Colonic mucosa (tissue), 4 donors: ENCODE results near the gene LRP3. TPM values are rescaled to one million over a fixed set of nuclear protein-coding genes. Genes with fewer than 3 reads are reported as not detected.

Experiments
- DNase-seq: peaks from one replicate; pipeline ENCODE4 v3.0.0-alpha.2; 2020
- H3K27ac ChIP-seq: fragments of 200-600 bp; one replicate; pipeline ENCODE4 v1.8.0; 2021
- H3K27me3 ChIP-seq: fragments of 200-600 bp; one replicate; pipeline ENCODE4 v1.8.0; 2021
- H3K36me3 ChIP-seq: fragments of 200-600 bp; one replicate; pipeline ENCODE4 v1.8.0; 2021
- H3K4me1 ChIP-seq: fragments of 200-600 bp; one replicate; pipeline ENCODE4 v1.8.0; 2021; ENCODE audit warnings: mild to moderate bottlenecking
- H3K4me3 ChIP-seq: fragments of 200-600 bp; one replicate; pipeline ENCODE4 v1.8.0; 2021
- H3K9ac ChIP-seq, 2 donors: one replicate each; pipeline ENCODE4 v1.7.0; 2013; ENCODE audit warnings: control low read depth in 2 of 2, low read depth in 2 of 2, low read length in 2 of 2
- H3K9me3 ChIP-seq: fragments of 200-600 bp; one replicate; pipeline ENCODE4 v1.8.0; 2021
- CTCF ChIP-seq: fragments of 200-600 bp; IDR thresholded peaks from one replicate; pipeline ENCODE4 v1.8.0; 2022; ENCODE audit warnings: antibody characterized with exemption, mild to moderate bottlenecking
- intact Hi-C: fragments of 100-400 bp; cut with DNase I; formaldehyde crosslinking; loops from one replicate; pipeline ENCODE4 v1.14.1; 2022
- total RNA-seq, 2 donors: library from RNA; stranded (reverse); fragmentation: NEBNext Ultra II Directional in 1 of 2; extraction: Animal tissue kit (Norgen Biotek cat#: 25700) in 1 of 2; gene quantifications; one replicate each; pipeline ENCODE4 v1.2.1, GENCODE V29; 2021
- donor health status: healthy.
- donor health status: DM: no; HTN: no; CAD: no.
- donor health status: DM: no; HTN: no; CAD: no.

Gene LRP3
- total RNA-seq, 2 donors from 2014 or later, result 14.6 to 16.5 TPM

- intact Hi-C loops, result no loop called here
- no peaks in the 10 kb centered on the region for H3K27me3 ChIP-seq
- no peak overlapping the region for H3K4me3 ChIP-seq
- H3K27ac ChIP-seq, result no peak overlapping the region
- no peak overlapping the region for H3K9ac ChIP-seq
- no peak for DNase-seq
- no peaks in the 10 kb centered on the region for H3K36me3 ChIP-seq
- H3K4me1 ChIP-seq, result no peaks in the 10 kb centered on the region
- H3K9me3 ChIP-seq, result no peaks in the 10 kb centered on the region
- TF ChIP-seq CTCF, result no peak
These were observed 8.7 kb downstream of the LRP3 start for GRCh38 chr19:33202546-33203507.

GRCh38 chr19:33203529-33203928, 9.4 kb downstream of the LRP3 start:
- Histone ChIP-seq H3K9ac (no peak overlapping the region), H3K27me3 (no peaks in the 10 kb centered on the region), H3K27ac (no peak overlapping the region), H3K36me3 (no peaks in the 10 kb centered on the region), H3K4me1 (no peaks in the 10 kb centered on the region), H3K9me3 (no peaks in the 10 kb centered on the region), H3K4me3 (no peak overlapping the region)
- DNase-seq, result no peak
- intact Hi-C loops, result no loop called here
- TF ChIP-seq CTCF, result no peak

- H3K9ac ChIP-seq, result no peak overlapping the region
- no peak for TF ChIP-seq CTCF
- no peaks in the 10 kb centered on the region for H3K27me3 ChIP-seq
- no peaks in the 10 kb centered on the region for H3K36me3 ChIP-seq
- DNase-seq, result no peak
- no peaks in the 10 kb centered on the region for H3K4me1 ChIP-seq
- no peaks in the 10 kb centered on the region for H3K9me3 ChIP-seq
- H3K27ac ChIP-seq, result no peak overlapping the region
- intact Hi-C loops, result no loop called here
- no peak overlapping the region for H3K4me3 ChIP-seq
These were observed 10.2 kb downstream of the LRP3 start for GRCh38 chr19:33204136-33204973.

DNA sequence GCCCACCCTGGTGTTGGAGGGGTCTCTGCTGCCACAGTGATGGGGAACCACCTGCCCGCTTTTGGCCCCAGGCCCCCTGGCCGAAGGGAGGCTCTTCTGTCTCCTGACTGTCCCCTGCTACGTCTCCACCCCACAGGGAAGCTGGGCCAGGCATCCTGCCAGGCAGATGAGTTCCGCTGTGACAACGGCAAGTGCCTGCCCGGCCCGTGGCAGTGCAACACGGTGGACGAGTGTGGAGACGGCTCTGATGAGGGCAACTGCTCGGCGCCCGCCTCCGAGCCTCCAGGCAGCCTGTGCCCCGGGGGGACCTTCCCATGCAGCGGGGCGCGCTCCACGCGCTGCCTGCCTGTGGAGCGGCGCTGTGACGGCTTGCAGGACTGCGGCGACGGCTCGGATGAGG, 11.0 kb downstream of the LRP3 start:
- Histone ChIP-seq H3K4me3 (no peak overlapping the region), H3K4me1 (no peaks in the 10 kb centered on the region), H3K27ac (no peak overlapping the region), H3K9me3 (no peaks in the 10 kb centered on the region), H3K27me3 (no peaks in the 10 kb centered on the region), H3K36me3 (no peaks in the 10 kb centered on the region), H3K9ac (no peak overlapping the region)
- intact Hi-C loops, result no loop called here
- no peak for TF ChIP-seq CTCF
- no peak for DNase-seq

GRCh38 chr19:33205531-33206260, 11.6 kb downstream of the LRP3 start:
- H3K27me3 ChIP-seq, result no peaks in the 10 kb centered on the region
- no peak overlapping the region for H3K27ac ChIP-seq
- no peak overlapping the region for H3K9ac ChIP-seq
- no peaks in the 10 kb centered on the region for H3K4me1 ChIP-seq
- no peak for DNase-seq
- intact Hi-C loops, result no loop called here
- H3K9me3 ChIP-seq, result no peaks in the 10 kb centered on the region
- no peaks in the 10 kb centered on the region for H3K36me3 ChIP-seq
- H3K4me3 ChIP-seq, result no peak overlapping the region
- no peak for TF ChIP-seq CTCF
